ENCODE results near the gene FXYD5.
"Not testable (repeated sequence)": the region's sequence is repeated elsewhere in the genome, so short reads cannot be mapped to it uniquely, and the experiment has no call there.

The FXYD5 gene

DNA sequence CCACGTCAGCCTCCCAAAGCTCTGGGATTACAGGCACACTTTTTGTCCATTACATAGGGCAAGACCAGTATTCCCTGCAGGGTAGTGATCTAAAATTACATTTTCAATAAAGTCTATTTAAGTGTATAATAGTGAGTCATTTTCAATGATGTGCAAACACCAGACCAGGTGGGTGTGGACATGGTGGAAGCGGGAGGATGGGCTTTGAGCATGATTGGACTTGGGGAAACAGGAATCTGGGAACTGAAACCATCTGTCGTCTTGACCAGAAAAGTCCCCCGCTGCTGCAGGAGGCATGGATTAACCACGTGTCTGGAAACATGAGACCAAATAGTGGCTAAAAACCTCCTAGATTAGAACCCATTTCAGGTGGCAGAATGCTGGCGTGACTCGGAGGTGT, 34.0 kb upstream of the FXYD5 start:
- peak; percentile 77 for DNase-seq

DNA sequence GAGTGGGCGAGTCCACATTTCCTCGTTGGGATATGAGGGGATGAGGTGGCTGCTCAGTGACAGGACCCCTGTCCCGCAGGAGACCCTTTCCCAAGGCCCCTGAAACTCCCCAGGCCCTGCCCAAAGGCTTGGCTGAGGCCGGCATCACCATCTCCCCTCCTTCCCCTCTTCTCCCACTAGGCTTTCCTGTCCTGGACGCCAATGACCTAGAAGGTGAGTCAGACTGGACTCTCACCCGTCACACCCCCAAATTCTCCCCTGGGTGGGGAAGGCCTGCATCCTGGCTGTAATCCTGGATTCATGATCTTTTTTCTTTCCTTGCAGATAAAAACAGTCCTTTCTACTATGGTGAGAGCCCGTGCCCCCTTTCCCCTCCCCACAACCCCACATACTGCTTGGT, 33.6 kb upstream of the FXYD5 start:
- DNase-seq = no peak

DNA sequence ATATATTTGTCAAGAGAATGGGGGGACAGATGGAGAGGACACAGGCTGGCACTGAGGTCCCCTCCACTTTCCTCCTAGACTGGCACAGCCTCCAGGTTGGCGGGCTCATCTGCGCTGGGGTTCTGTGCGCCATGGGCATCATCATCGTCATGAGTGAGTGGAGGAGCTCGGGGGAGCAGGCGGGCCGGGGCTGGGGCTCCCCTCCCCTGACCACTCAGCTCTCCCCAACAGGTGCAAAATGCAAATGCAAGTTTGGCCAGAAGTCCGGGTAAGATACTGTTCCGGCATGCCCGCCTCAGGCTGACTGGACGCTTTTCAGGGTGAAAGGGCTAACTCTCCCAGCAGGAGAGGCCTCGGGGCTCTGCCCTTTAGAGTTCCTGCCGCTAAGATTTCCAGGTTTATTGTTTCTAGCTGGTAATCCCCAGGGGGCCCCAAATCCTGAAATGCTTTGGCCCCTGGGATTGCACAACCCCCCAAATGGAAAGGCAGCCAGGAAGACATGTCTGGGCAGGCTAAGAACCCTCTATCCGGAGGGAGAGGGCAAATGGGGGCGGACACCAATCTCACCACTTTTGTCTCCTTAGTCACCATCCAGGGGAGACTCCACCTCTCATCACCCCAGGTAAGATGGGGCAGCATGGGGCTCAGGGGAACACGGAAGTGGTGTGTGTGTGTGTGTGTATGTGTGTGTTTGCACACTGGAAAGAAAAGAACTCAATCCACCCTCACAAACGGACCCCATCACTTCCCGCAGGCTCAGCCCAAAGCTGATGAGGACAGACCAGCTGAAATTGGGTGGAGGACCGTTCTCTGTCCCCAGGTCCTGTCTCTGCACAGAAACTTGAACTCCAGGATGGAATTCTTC, 31.6 kb upstream of the FXYD5 start:
- no peak for DNase-seq

DNA sequence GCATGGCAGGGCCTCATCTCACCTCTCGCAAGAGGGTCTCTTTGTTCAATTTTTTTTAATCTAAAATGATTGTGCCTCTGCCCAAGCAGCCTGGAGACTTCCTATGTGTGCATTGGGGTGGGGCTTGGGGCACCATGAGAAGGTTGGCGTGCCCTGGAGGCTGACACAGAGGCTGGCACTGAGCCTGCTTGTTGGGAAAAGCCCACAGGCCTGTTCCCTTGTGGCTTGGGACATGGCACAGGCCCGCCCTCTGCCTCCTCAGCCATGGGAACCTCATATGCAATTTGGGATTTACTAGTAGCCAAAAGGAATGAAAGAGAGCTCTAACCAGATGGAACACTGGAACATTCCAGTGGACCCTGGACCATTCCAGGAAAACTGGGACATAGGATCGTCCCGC, 31.0 kb upstream of the FXYD5 start:
- no peak for DNase-seq

DNA sequence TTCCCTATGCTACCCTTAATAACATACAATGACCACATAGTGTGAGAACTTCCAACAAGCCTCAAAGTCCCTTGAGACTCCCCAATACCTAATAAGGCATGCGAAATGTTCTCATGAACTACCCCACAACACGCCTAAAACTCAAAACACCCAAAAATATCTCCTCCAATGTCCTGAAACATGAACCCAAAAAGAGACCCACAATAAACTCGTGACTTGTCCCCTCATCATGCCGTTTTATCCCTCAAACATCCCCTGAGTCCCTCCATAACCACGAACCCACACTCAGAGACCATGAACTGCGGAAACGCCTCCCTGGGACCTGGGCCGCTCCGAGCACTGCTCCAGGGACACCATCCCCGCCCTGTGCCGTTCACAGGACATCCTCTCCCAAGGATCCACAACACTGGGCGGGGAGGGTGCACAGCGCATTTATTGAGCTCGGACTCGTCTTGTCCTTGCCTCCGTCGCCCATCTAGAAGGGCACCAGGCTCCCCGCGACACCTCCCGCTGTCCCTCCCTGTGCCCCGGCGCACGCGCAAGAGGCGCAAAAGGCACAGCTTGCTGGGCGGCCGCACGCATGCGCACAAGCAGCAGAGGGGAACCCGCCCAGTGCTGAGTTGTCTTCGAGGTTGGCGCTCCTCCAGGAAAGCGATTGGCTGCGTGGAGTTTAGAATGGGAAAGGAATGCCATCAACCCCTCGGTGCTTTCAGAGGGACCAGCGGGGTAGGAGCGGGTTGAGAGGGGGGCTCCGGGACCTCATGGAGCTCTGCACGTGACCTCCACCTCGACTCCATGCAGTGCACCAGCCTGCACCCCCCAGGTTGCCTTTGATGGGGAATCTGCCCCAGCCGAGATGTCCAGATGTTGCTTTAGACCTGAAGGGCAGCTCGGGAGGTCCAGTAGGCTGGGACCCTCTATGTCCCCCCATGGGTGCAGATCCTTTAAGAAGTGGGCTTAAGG, 30.2 kb upstream of the FXYD5 start:
- DNase-seq = peak; percentile 88

DNA sequence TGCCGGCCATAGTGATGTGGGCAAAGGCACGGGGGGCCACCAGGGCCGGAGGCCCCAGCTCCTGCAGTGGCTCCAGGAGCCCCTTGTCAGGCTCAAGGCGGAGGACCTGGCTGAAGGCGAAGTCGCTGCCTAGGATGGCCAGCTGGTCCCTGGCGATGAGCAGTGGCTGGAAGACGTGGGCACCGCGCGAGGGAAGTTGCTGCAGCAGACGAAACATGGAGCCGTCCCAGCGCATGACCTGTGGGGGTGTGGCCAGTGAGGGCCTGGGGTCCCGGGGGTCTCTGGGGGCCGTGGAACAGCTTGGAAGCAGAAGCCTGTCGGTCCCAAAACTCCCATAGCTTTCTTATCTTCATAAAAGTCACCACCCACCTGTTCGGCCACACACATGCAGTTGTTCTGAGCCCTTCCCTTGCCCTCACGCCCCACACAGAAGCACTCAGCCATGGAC, 29.2 kb upstream of the FXYD5 start:
- DNase-seq = no peak

DNA sequence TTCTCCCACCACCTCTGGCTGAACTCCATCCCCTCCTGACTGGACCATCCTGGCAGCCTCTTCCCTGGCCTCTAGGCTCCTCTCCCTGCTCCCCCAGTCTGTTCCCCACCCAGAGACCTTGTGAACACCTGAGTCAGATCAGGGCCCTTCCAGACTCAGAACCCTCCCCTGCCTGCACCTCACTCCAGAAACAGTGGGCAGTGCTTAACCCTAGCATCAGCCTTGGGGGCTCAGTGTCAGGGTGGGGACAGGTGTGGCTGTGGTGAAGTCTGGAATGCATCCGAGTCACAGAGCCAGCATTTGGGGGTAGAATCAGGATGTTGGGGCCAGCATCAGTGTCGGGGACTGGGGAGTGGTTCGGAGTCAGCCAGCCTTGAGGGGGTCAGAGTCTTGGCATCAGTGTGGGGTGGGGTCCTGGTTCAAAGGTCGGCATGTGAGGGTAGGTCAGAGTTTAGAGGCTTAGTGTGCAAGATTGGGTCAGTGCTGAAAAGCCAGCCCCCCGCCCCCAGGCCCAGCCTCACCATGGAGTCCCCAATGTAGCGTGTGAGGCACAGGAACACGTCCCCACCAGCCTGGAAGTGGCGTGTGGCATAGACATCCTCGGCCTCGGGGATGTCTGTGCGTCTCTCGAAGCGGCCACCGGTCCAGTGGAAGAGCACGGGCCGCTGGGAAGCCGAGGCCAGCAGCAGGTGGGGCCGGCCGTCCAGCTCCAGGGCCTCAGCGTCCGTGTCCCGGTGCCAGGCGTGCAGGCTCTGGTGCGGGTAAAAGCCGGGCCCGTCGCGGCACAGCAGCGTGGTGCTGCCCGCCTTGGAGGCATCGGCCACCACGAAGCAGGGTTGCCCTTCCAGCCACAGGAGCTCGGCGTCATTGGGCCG, 28.5 kb upstream of the FXYD5 start:
- no peak for DNase-seq

DNA sequence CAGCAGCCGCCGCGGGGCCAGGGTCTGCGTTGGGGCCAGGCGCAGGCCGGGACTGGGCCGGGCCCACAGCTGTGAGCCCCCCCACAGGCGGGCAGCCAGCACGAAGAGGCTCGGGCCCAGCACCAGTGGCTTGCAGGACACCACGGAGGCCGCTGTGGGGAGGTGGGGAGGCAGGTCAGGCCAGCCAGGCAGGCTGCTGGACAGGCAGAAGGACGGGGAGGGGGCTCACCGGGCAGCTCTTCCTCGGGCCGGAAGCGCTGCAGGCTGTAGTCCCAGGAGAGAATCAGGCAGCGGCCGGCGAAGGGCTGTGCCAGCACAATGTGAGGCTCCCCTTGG, 27.9 kb upstream of the FXYD5 start:
- DNase-seq = no peak

DNA sequence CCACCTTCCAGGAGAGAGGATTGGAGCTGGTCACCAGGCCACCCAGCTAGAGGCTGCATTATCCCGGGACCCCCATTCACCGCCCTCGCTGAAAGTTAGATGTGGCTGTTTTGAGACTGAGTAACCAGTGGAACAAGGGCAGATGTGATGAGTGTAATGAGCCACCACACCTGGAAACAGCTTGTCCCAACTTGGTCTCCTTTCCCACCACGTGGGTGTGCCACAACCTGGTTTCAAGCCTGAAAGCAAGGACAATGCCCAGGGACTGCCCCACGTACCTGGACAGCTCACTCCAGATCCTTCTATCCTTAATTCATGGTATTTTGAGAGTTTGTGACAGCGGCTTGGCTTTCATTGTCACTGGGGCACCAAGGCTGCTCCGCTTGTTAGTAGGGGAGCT, 26.7 kb upstream of the FXYD5 start:
- no peak for DNase-seq

DNA sequence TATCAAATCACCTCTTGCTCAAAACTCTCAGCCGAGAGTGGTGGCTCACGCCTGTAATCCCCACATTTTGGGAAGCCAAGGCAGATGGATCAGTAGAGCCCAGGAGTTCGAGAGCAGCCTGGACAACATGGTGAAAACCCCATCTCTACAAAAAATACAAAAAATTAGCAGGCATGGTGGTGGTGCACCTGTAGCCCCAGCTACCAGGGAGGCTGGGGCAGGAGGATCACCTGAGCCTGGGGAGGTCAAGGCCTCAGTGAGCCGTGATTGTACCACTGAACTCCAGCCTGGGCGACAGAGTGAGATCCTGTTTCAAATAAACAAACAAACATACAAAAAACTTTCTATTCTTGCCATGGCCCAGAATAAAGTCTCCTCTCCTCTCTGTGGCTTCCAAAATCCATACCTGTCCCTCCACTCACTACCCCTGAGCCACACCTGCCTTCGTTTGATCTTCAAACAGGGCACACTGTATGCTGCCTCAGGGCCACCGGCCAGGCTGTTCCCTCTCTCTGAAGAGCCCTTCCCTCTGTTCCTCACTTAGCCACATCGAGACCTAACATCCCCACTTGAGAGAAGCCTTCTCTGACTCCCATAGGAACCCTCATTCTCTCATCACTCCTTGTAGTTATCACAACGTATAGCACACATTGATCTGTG, 26.0 kb upstream of the FXYD5 start:
- no peak for DNase-seq

DNA sequence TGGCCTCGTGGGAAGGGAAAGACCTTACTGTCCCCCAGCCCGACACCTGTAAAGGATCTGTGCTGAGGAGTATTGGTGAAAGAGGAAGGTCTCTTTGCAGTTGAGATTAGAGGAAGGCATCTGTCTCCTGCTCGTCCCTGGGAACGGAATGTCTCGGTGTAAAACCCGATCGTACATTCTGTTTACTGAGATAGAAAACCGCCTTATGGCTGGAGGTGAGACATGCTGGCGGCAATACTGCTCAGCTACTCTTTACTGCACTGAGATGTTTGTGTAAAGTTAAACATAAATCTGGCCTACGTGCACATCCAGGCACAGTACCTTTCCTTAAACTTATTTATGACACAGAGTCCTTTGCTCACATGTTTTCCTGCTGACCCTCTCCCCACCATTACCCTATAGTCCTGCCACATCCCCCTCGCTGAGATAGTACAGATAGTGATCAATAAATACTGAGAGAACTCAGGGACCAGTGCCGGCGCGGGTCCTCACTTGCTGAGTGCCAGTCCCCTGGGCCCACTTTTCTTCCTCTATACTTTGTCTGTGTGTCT, 24.7 kb upstream of the FXYD5 start:
- DNase-seq = not testable (repeated sequence)

DNA sequence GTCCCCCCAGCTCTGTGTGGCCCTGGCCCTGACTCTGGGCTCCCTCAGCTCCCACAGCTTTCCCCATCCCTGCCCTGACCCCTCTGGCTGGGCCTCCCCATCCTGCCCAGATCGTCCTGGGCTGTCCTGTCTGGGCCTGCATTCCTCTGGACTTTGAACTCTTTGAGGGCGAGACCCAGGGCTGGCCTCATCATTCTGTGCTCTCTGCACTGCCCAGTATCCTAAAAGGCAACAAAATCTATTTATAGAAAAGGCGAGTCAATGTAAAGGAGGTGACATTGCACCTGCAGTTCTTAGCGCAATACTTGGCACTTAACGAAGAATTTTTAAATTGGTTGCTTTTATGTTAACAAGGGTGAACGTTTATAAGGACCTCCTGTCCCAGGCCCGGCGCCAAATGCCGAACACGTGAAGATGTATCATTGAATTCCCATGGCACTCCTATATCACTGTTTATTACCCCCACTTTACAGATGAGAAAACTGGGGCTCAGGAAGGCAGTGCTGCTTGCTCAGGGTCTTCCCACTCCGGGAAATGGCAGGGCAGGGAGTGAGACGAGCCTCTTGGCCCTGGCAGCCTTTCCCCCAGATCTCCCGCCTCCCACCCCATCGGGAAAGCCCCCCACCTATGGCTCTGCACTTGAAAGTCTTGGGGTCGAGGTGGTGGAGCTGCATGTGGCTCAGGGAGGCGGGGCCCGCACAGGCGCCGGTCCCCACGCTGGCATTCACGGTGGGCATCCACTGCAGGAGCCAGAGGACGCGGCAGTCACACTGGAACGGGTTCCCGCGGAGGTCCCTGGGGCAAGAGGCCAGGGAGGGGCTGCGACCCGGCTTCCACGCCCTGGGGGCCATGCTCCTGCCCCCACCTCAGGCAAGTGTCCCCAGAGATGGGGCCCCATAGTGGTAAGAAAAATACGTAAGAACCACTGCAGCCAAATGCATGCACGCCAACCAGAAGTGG, 23.5 kb upstream of the FXYD5 start:
- no peak for DNase-seq

DNA sequence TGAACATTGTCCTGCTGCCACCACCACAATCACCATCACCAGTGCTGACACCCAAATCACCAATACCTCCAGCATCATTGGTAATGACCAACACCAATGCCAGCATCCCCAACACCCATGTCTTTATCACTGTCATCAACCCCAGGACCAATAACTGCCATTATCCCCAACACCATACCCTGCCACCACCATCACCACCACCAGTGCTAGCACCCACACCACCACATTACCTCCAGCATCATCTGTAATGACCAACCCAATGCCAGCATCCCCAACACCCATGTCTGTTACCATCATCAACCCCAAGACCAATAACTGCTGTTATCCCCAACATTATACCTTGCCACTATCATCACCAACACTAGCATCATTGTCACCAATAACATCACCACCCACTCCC, 22.3 kb upstream of the FXYD5 start:
- no peak for DNase-seq

DNA sequence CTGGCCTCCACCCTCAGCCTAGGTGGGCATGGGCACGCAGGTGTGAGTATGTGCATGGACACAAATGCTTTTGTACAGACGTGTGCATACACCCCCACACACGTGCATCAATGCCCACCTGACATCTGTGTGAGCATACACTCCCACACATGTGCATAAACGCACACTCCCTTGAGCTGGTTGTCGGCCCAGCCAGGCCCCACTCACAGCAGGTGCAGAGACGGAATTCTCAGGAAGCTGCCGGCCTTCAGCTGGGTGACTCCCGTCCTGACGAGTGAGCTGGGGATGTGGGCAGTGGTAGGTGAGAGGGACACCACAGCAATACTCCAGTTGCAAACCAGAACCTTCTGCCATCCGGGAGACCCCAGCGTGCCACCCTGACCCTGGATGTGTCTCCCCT, 20.7 kb upstream of the FXYD5 start:
- no peak for DNase-seq

DNA sequence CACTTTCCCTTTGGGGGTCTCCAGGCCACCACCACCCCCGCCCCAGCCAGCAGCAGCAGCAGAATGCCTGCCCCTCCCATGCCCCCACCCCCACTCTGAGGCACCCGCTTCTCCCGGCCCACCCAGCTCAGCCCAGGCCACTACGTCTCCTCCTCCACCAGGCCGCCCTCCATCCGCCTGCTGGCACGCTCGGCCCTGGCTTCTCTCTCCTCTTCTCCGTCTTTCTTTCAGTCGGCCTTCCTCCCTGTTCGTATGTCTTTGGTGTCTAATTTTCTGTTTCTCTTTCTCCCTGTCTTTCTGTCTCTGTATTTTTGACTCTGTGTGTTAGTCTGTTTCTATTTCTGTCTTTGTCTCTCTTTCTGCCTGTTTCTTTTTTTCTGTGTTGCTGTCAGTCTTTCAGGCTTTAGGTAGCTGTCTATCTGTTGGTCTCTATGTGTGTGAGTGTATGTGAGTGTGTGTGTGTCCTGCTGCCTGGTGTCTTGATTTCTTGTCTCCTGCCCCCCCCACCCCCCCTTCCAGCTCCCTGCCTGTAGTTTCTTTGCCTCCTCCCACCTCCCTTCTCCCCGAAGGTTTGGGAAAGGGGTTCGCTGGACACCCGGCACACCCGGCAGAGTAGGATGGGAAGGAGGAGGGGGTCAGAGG, 19.8 kb upstream of the FXYD5 start, which contains the start of gene LGI4:
Gene LGI4 (minus strand): TSS at position 459 of the 642 bp plus-strand sequence. CDS start 379 bp downstream, at position 80.
- DNase-seq = no peak

DNA sequence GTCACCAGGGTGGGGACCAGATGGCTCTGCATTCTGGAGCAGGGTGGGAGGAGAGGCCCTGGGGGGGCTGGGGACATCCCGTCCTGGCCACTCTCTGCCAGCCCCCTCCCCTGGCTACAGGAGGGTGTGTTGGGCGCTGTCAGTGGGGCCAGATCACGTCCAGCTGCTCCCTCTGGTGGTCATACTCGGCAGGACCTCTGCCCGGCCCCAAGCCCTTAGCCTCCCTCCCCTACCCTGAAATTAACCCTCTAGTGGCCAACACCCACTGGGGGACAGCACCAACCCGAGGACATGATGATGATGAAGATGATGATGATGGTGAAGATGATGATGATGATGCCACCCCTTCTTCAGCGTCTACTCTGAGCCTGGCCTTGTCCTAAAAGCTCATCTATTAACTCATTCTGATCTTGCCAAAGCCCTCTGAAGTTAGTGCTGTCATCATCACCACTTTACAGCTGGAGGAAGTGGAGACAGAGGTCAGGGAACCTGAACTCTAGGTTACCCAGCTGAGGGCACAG, 19.1 kb upstream of the FXYD5 start:
- DNase-seq = peak; percentile 48

DNA sequence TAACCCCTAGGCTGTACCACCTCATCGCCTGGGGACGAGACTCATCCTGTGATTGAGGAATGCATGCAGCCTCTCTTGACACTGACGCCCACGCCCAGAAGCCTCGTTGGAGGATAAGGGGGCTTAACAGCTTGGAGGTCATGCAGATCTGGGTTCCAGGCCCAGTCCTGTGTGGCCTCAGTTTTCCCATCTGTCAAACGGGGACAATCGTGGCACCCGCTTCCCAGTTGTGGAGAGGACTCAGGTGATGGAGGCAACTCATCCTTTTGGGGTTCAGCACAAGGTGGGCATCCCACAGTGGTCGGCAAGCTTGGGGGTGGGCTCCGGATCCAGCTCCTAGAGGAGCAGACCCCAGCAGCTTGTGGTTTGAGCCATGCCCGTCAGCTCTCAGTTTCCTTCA, 18.3 kb upstream of the FXYD5 start:
- no peak for DNase-seq

DNA sequence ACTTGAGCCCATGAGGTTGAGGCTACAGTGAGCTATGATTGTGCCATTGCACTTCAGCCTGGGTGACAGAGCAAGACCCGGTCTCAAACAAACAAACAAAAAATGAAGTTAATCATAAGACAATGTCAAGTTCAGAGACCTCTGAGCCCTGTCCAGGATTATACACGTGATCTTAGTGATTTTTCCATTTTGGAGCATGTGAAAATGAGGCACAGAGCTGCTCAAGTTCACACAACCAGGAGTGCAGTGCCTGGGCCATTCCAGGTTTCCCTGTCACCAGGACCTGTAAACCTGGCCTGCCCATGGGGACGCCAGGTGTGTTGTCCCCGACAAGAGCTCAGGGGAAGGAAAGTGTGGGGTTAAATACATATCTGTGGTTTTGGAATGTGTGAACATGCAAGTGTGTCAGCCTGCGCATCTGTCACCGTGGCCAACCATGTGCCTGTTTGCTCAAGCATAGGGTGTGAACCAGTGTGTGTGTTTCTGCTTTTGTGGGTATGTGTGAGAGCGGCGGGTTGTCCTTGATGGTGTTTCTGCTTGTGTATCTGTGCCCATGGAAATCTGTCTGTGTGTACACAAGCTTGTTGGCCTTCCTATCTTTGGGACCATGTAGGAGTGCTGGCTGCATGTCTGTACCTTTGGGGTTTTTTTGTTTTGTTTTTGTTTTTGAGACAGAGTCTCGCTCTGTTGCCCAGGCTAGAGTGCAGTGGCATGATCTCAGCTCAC, 17.4 kb upstream of the FXYD5 start:
- DNase-seq = no peak

DNA sequence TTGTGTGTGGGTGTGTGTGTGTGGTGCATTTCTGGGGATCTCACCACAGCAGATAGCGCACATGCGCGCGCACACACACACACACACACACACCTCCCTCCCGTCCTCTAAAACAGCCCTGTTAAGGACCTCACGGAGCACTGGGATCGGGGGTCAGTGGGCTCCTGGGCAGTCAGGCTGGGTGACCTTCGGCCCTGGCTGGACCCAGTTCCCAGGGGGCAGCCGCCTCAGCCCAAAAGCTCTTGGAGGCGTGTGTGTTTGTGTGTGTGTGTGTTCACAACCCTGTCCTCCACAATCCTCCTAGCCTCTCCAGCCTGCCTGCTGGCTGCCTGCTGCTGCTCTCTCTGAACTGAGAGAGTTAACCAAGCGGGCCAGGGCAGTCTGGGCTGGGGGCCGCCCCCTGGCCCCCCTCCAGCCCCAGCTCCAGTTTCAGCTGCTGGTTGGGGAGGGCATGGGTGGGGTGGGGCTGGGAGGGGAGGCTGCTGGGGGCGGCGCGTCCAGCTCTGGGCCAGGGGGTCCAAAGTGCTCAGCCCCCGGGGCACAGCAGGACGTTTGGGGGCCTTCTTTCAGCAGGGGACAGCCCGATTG, 16.1 kb upstream of the FXYD5 start, which contains the start of gene FXYD1:
Gene FXYD1 (plus strand): TSS at position 520 of the 588 bp plus-strand sequence. CDS start 1,256 bp downstream, outside the sequence.
- DNase-seq = no peak

Data from COR-L47 (cell line).